H1 (cell line): ENCODE measurements around the gene BCO2. TPM values are rescaled to one million over a fixed set of nuclear protein-coding genes. Genes with fewer than 3 reads are reported as not detected.

Source experiments
- CTCF ChIA-PET: fragments of 300-600 bp; sonication (Branson Sonifier 250); formaldehyde crosslinking; loops from one replicate; lab custom pipeline; 2021; ENCODE audit not compliant: partially characterized antibody; lab: Charles Lee
- POLR2A ChIA-PET: fragments of 300-600 bp; sonication (Branson Sonifier 250); formaldehyde crosslinking; loops from one replicate; lab custom pipeline; 2021; ENCODE audit warnings: inconsistent platforms; ENCODE audit not compliant: partially characterized antibody; lab: Charles Lee
- DNase-seq, 2 experiments: peaks; one replicate each; pipeline versions ENCODE4 v3.0.0 to v3.0.0-alpha.2; 2010 to 2022; ENCODE audit warnings: low spot score in 2 of 2, low read depth in 1 of 2, mixed read lengths in 1 of 2
- FAIRE-seq: peaks from 2 replicates; lab custom pipeline; 2011; peaks lifted over from hg19 to GRCh38; lab: Jason Lieb, UNC
- H2AFZ ChIP-seq: 2 replicates; pipeline ENCODE4 v1.8.1; 2012; ENCODE audit warnings: low read length, inconsistent platforms
- H2AK5ac ChIP-seq: 2 replicates; pipeline ENCODE4 v1.6.1; 2013; ENCODE audit warnings: low read depth, low read length
- H2BK120ac ChIP-seq: replicated peaks from 2 replicates; pipeline ENCODE3; 2013; ENCODE audit warnings: low read depth, low read length, inconsistent platforms
- H2BK12ac ChIP-seq: 2 replicates; pipeline ENCODE4 v1.6.1; 2013; ENCODE audit warnings: low read depth, low read length
- H2BK15ac ChIP-seq: 2 replicates; pipeline ENCODE4 v1.6.1; 2013; ENCODE audit warnings: low read length
- H2BK20ac ChIP-seq: 2 replicates; pipeline ENCODE4 v1.6.1; 2013; ENCODE audit warnings: low read length
- H2BK5ac ChIP-seq: 2 replicates; pipeline ENCODE4 v1.6.1; 2013; ENCODE audit warnings: low read depth, low read length
- H3K14ac ChIP-seq: 2 replicates; pipeline ENCODE4 v1.6.1; 2013; ENCODE audit warnings: inconsistent platforms; ENCODE audit not compliant: insufficient read length
- H3K18ac ChIP-seq: 2 replicates; pipeline ENCODE4 v1.6.1; 2013; ENCODE audit warnings: low read length; ENCODE audit errors: extremely low read depth
- H3K23ac ChIP-seq: 2 replicates; pipeline ENCODE4 v1.6.1; 2013; ENCODE audit warnings: inconsistent platforms; ENCODE audit not compliant: insufficient read length
- H3K23me2 ChIP-seq: 2 replicates; pipeline ENCODE4 v1.6.1; 2013; ENCODE audit warnings: low read depth, low read length
- H3K27ac ChIP-seq: 2 replicates; pipeline ENCODE4 v1.6.1; 2011; ENCODE audit warnings: low read depth, low read length, inconsistent platforms
- H3K27me3 ChIP-seq, 4 experiments: replicated peaks in 1 of 4; 1 replicate in 1 of 4; 2 replicates in 3 of 4; pipeline versions ENCODE4 v1.6.1 to v1.8.1; 2011 to 2013; ENCODE audit warnings: low read length in 3 of 4, mild to moderate bottlenecking in 3 of 4, inconsistent platforms in 2 of 4, mixed read lengths in 2 of 4, moderate library complexity in 1 of 4; ENCODE audit not compliant: control insufficient read depth in 3 of 4, insufficient read depth in 3 of 4; ENCODE audit errors: extremely low read depth in 1 of 4
- H3K36me3 ChIP-seq, 4 experiments: 2 replicates each; pipeline versions ENCODE4 v1.6.1 to v1.8.1; 2011 to 2013; ENCODE audit warnings: mild to moderate bottlenecking in 4 of 4, low read length in 3 of 4, moderate library complexity in 2 of 4, control low read depth in 1 of 4, inconsistent platforms in 1 of 4; ENCODE audit not compliant: insufficient read depth in 4 of 4, control insufficient read depth in 2 of 4
- H3K4ac ChIP-seq: replicated peaks from 2 replicates; pipeline ENCODE3; 2013; ENCODE audit warnings: low read length, low read depth, mixed read lengths, inconsistent platforms; ENCODE audit not compliant: insufficient read length
- H3K4me1 ChIP-seq, 4 experiments: replicated peaks in 1 of 4; 1 replicate in 1 of 4; 2 replicates in 3 of 4; pipeline versions ENCODE4 v1.6.1 to v1.8.1; 2011 to 2013; ENCODE audit warnings: low read length in 3 of 4, inconsistent platforms in 2 of 4, mixed read lengths in 1 of 4; ENCODE audit not compliant: insufficient read depth in 4 of 4, control insufficient read depth in 3 of 4
- H3K4me2 ChIP-seq, 2 experiments: 2 replicates each; pipeline versions ENCODE4 v1.6.1 to v1.8.1; 2011 to 2013; ENCODE audit warnings: low read depth in 2 of 2, low read length in 2 of 2, control low read depth in 1 of 2, inconsistent platforms in 1 of 2, mild to moderate bottlenecking in 1 of 2; ENCODE audit not compliant: insufficient read depth in 1 of 2
- H3K4me3 ChIP-seq, 4 experiments: fragments of 200-600, 300-600 bp in 1 of 4; sonication (generic), shearing (Covaris generic), sonication (Bioruptor Twin) in 1 of 4; 2 replicates each; pipeline versions ENCODE4 v1.5.1 to v1.8.1; 2011 to 2016; ENCODE audit warnings: low read length in 4 of 4, low read depth in 3 of 4, control low read depth in 2 of 4, inconsistent platforms in 2 of 4, mild to moderate bottlenecking in 2 of 4, mixed read lengths in 1 of 4, moderate library complexity in 1 of 4; ENCODE audit not compliant: insufficient read depth in 2 of 4; ENCODE audit errors: extremely low read depth in 1 of 4
- H3K56ac ChIP-seq: replicated peaks from 2 replicates; pipeline ENCODE3; 2013; ENCODE audit warnings: low read depth, mild to moderate bottlenecking, mixed read lengths, low read length, inconsistent platforms; ENCODE audit not compliant: insufficient read length
- H3K79me1 ChIP-seq: 2 replicates; pipeline ENCODE4 v1.6.1; 2013; ENCODE audit warnings: low read depth, low read length, control low read depth
- H3K79me2 ChIP-seq, 2 experiments: 2 replicates each; pipeline versions ENCODE4 v1.6.1 to v1.8.1; 2012 to 2013; ENCODE audit warnings: low read length in 2 of 2, mild to moderate bottlenecking in 2 of 2, inconsistent platforms in 1 of 2; ENCODE audit not compliant: insufficient read depth in 2 of 2, control insufficient read depth in 1 of 2
- H3K9ac ChIP-seq, 4 experiments: replicated peaks in 1 of 4; 1 replicate in 1 of 4; 2 replicates in 3 of 4; pipeline versions ENCODE4 v1.6.1 to v1.8.1; 2011 to 2013; ENCODE audit warnings: low read depth in 3 of 4, low read length in 3 of 4, control low read depth in 2 of 4, mild to moderate bottlenecking in 2 of 4, moderate library complexity in 2 of 4, inconsistent platforms in 1 of 4; ENCODE audit errors: extremely low read depth in 1 of 4
- H3K9me3 ChIP-seq, 2 experiments: 2 replicates each; pipeline versions ENCODE4 v1.6.1 to v1.8.1; 2012 to 2013; ENCODE audit warnings: mild to moderate bottlenecking in 2 of 2, moderate library complexity in 2 of 2, control low read depth in 1 of 2, inconsistent platforms in 1 of 2, low read depth in 1 of 2, low read length in 1 of 2, mixed read lengths in 1 of 2; ENCODE audit not compliant: insufficient read depth in 2 of 2
- H4K20me1 ChIP-seq, 2 experiments: replicated peaks in 1 of 2; 2 replicates each; pipeline versions ENCODE3 to v1.8.1; 2011 to 2013; ENCODE audit warnings: inconsistent platforms in 2 of 2, low read length in 2 of 2, mild to moderate bottlenecking in 1 of 2; ENCODE audit not compliant: insufficient read depth in 2 of 2, control insufficient read depth in 1 of 2
- H4K5ac ChIP-seq: 2 replicates; pipeline ENCODE4 v1.6.1; 2013; ENCODE audit warnings: low read length, low read depth, mixed read lengths, inconsistent platforms; ENCODE audit not compliant: insufficient read length
- H4K8ac ChIP-seq: 2 replicates; pipeline ENCODE4 v1.8.0; 2013; ENCODE audit warnings: mild to moderate bottlenecking, moderate library complexity, low read length, inconsistent platforms; ENCODE audit not compliant: insufficient read depth; ENCODE audit errors: extremely low read depth
- H4K91ac ChIP-seq: replicated peaks from 2 replicates; pipeline ENCODE3; 2013; ENCODE audit warnings: low read length, mixed read lengths, inconsistent platforms; ENCODE audit not compliant: insufficient read length
- KDM5A ChIP-seq: fragments of 200-600 bp; IDR thresholded peaks from 2 replicates; pipeline ENCODE4 v1.7.1; 2012; ENCODE audit warnings: mild to moderate bottlenecking, low read length, inconsistent platforms, mixed read lengths
- RFX5 ChIP-seq: IDR thresholded peaks from 2 replicates; pipeline ENCODE4 v1.6.1; 2011; ENCODE audit warnings: low read depth, low read length, improper control_type of control experiment, borderline replicate concordance
- SIN3A ChIP-seq, 2 experiments: IDR thresholded peaks in 1 of 2; conservative IDR thresholded peaks in 1 of 2; 2 replicates each; pipeline ENCODE4 v1.6.1; 2011 to 2012; ENCODE audit warnings: low read length in 2 of 2, improper control_type of control experiment in 1 of 2, low read depth in 1 of 2, mild to moderate bottlenecking in 1 of 2
- SUZ12 ChIP-seq: fragments of 200-600 bp; sonication (generic); IDR thresholded peaks from 2 replicates; pipeline ENCODE4 v1.6.1; 2012; ENCODE audit warnings: mild to moderate bottlenecking, inconsistent platforms, low read length, moderate library complexity, mixed read lengths
- WGBS, 2 experiments: shearing (Covaris generic) in 1 of 2; methylation state at CpG; one replicate each; pipeline versions ENCODE4 v1.1.6 to v1.1.7; 2013 to 2015; ENCODE audit warnings: low lambda C conversion rate in 2 of 2, mixed read lengths in 2 of 2, inconsistent platforms in 1 of 2, low coverage in 1 of 2, missing lambda C conversion rate in 1 of 2; ENCODE audit not compliant: insufficient replicate concordance in 2 of 2, insufficient coverage in 1 of 2, insufficient read length in 1 of 2; ENCODE audit errors: extremely low coverage in 1 of 2, missing lambda C conversion rate in 1 of 2; 5-methylcytosine and 5-hydroxymethylcytosine counted together
- polyA plus RNA-seq, 7 experiments: library from polyadenylated mRNA; depleted of rRNA in 3 of 7; stranded (reverse) in 5 of 7; unstranded in 2 of 7; fragments of >200 nt in 5 of 7; fragments of 200-250 nt in 2 of 7; gene quantifications; 1 replicate in 5 of 7; 2 replicates in 1 of 7; 4 replicates in 1 of 7; pipeline versions ENCODE4 v1.2.1 to v1.2.3, GENCODE V29; 2011 to 2013; ENCODE audit warnings: missing spikeins in 2 of 7, mixed read lengths in 2 of 7
- total RNA-seq: library from RNA; stranded (reverse); fragmentation: NEBNext Ultra II Directional; extraction: Animal tissue kit (Norgen Biotek cat#: 25700); gene quantifications from 2 replicates; pipeline ENCODE4 v1.2.1, GENCODE V29; 2021

Gene BCO2
- total and polyA plus RNA-seq, 2 of the 8 experiments (the other 6 are each of a cell fraction or from before 2014, with no cell fraction given), result 0.42 to 0.82 TPM

DNA sequence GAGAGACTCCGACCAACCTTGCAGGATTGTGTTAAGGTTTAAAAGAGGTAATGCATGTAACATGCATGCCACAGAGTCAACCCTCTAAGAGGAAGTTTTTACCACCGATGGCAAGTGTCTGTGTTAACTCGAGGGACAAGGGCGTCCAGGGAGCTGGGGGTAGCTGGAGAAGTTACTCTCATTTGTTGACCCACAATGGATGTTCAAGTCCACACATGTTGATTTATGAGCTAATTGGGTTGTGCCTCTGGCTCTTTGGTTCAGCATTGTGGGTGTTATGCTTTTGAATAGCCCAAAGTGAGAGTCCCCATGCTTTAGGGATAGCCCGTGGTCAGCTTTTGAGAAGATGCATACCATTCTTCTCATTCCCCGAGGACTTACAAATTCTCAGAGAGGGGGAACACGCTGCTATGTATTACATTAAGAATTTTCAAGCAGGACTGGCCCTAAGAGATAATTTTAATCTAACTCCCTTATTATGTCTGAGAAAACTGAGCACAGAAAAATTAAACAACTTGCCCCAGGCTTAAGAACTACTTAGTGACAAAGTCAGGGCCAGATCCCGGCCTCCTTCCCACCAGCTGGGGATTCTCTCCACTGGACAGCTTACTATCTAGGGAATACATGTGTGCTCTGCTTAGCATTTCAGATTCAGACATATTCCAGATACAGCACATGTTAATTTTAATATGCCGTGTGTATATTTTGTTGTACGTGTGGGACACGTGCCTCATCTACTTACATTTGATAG lies 90.5 kb downstream of the BCO2 start:
- POLR2A ChIA-PET, result interaction anchor here (0.8 kb wide), 1 partner anchor 45 kb away, joined by 3 read pairs; no protein-coding TSS in a partner anchor
- Histone ChIP-seq H3K79me2 (no peaks in the 10 kb centered on the region), H3K4me3 (no peak overlapping the region), H3K23me2 (no peaks in the 10 kb centered on the region; the same call in 1 of the 2 replicates), H3K9me3 (no peaks in the 10 kb centered on the region), H3K56ac (no peak overlapping the region), H4K20me1 (no peaks in the 10 kb centered on the region), H3K9ac (no peak overlapping the region), H4K5ac (no peak overlapping the region), H2AK5ac (no peak overlapping the region), H3K23ac (no peak overlapping the region), H4K8ac (no peak overlapping the region), H2BK120ac (no peak overlapping the region), H3K14ac (no peak overlapping the region), H2BK12ac (no peak overlapping the region), H3K4ac (no peak overlapping the region), H3K79me1 (no peaks in the 10 kb centered on the region), H3K27ac (no peak overlapping the region), H4K91ac (no peak overlapping the region), H2AFZ (no peak overlapping the region), H3K4me2 (no peak overlapping the region), H3K18ac (no peak overlapping the region), H3K36me3 (no peaks in the 10 kb centered on the region), H2BK20ac (no peak overlapping the region), H3K27me3 (0 out of 7 replicates have a peak, but pooled peaks cover 0 to 3% (median 0%) of the 10 kb centered on the region in 4 experiments), H2BK15ac (no peak overlapping the region), H3K4me1 (no peaks in the 10 kb centered on the region)
- WGBS, 2 experiments, result 69% methylated on average over 11 of the region's 11 CpGs; no CpG with 5 or more reads in 1 of the 2 experiments
- DNase-seq (no peak), FAIRE-seq (no peak)
- CTCF ChIA-PET, result interaction anchor here (0.9 to 6.2 kb wide), 4 partner anchors 8 to 46 kb away, joined by 3 to 29 read pairs (median 6); no protein-coding TSS in a partner anchor
- TF ChIP-seq SIN3A (conservative IDR thresholded peaks at IDR 0.05 in 1 of 2, IDR thresholded peaks at IDR 0.05 in 1 of 2; ENCODE audit: low read depth in 1 of 2, low read length in 2 of 2) (no peak), SUZ12 (no peak), RFX5 (no peak), KDM5A (no peak)
- TF ChIP-seq, all 59 proteins: peak for 0
- no peak overlapping the region for H2BK5ac ChIP-seq
